HFFc6 (cell line): Measurements from ENCODE around the gene RFC2. TPM values are rescaled to one million over a fixed set of nuclear protein-coding genes. Genes with fewer than 3 reads are reported as not detected.

Experiments
- DNase-seq: peaks from one replicate; pipeline ENCODE4 v3.0.0-alpha.2; 2018
- H3K27ac Mint-ChIP-seq: 2 replicates; pipeline ENCODE4 v1.8.0; 2020; ENCODE audit warnings: mild to moderate bottlenecking, mixed read lengths
- H3K27me3 Mint-ChIP-seq: 2 replicates; pipeline ENCODE4 v1.8.0; 2021; ENCODE audit warnings: mild to moderate bottlenecking, moderate library complexity, mixed read lengths; ENCODE audit not compliant: insufficient read depth
- H3K36me3 Mint-ChIP-seq: 2 replicates; pipeline ENCODE4 v1.8.0; 2021; ENCODE audit warnings: low read depth, mixed read lengths
- H3K4me1 Mint-ChIP-seq: 2 replicates; pipeline ENCODE4 v1.8.0; 2020; ENCODE audit warnings: low read depth, mixed read lengths
- H3K4me3 Mint-ChIP-seq: 2 replicates; pipeline ENCODE4 v1.8.0; 2020; ENCODE audit warnings: mild to moderate bottlenecking, moderate library complexity, mixed read lengths
- H3K9me3 Mint-ChIP-seq: 2 replicates; pipeline ENCODE4 v1.8.0; 2020; ENCODE audit warnings: mild to moderate bottlenecking, mixed read lengths
- CTCF ChIP-seq: fragments of 200-600 bp; sonication (generic); IDR thresholded peaks from 2 replicates; pipeline ENCODE4 v1.5.0; 2021; ENCODE audit warnings: antibody characterized with exemption, mild to moderate bottlenecking
- total RNA-seq, 6 experiments: library from RNA; stranded (reverse); fragmentation: NEBNext Ultra II Directional; extraction: Animal tissue kit (Norgen Biotek cat#: 25700); gene quantifications; 2 replicates in 1 of 6; 3 replicates in 5 of 6; pipeline ENCODE4 v1.2.3, GENCODE V29; 2021

Gene RFC2
- total RNA-seq, 6 experiments from 2014 or later = 16.8 to 37.7 (median 34.0) TPM

- Mint-ChIP-seq H3K36me3 (peaks cover 46% of the 10 kb centered on the region), H3K4me1 (peaks cover 9% of the 10 kb centered on the region), H3K9me3 (no peaks in the 10 kb centered on the region), H3K27me3 (peaks cover 2% of the 10 kb centered on the region; the same call in 1 of the 2 replicates), H3K27ac (no peak overlapping the region), H3K4me3 (no peak overlapping the region)
- TF ChIP-seq CTCF = no peak
- no peak for DNase-seq
Measured at GRCh38 chr7:74193054-74193453, 61.1 kb downstream of the RFC2 start.

DNA sequence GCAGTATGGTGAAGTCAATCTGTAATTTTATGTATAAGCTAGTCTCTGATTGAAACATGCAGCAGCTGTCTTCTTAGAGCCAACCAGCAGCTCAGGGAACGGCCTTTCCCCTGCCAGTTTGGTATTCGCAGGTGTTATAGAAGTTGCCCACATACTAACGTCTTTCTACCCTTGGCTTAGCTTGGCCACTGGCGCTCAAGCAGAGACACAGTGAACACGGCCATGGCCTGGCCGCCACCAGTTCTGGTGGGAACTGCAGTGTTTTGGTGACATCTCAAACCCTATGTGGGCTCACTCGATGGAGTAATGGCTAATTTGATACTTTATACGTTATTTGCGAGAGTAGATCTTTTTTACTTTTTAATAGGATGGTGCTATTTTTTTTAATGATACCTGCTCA is 63.0 kb downstream of the RFC2 start:
- no peak for DNase-seq
- Mint-ChIP-seq H3K4me3 (no peak overlapping the region), H3K9me3 (no peaks in the 10 kb centered on the region), H3K27ac (no peak overlapping the region; the same call in 1 of the 2 replicates), H3K27me3 (peaks cover 2% of the 10 kb centered on the region; the same call in 1 of the 2 replicates), H3K36me3 (peaks cover 38% of the 10 kb centered on the region), H3K4me1 (peaks cover 23% of the 10 kb centered on the region)
- TF ChIP-seq CTCF = no peak

DNA sequence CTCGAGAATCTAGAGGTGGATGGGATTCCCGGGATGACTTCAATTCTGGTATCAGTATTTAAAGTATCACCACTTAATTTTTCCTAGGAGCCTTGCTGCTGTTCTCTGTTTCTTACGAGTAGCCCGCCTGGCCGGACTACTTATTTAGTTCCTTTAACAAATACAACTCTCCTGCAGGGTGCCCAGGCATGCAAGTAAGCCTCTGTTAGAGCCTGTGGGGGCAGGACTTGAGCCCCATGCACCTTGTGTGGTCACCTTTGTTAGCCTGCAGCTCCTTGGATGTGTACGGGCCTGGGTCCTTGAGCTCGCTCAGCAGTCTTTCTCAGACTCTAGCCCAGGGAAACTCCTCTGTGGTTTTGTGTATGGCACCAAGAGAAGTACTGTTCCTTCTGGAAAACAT is 63.9 kb downstream of the RFC2 start:
- Mint-ChIP-seq H3K36me3 (peaks cover 38% of the 10 kb centered on the region), H3K27me3 (0 out of 2 replicates have a peak, but pooled peaks cover 2% of the 10 kb centered on the region), H3K4me1 (peaks cover 32% of the 10 kb centered on the region), H3K4me3 (no peak overlapping the region), H3K9me3 (no peaks in the 10 kb centered on the region), H3K27ac (no peak overlapping the region)
- DNase-seq = no peak
- TF ChIP-seq CTCF = no peak

DNA sequence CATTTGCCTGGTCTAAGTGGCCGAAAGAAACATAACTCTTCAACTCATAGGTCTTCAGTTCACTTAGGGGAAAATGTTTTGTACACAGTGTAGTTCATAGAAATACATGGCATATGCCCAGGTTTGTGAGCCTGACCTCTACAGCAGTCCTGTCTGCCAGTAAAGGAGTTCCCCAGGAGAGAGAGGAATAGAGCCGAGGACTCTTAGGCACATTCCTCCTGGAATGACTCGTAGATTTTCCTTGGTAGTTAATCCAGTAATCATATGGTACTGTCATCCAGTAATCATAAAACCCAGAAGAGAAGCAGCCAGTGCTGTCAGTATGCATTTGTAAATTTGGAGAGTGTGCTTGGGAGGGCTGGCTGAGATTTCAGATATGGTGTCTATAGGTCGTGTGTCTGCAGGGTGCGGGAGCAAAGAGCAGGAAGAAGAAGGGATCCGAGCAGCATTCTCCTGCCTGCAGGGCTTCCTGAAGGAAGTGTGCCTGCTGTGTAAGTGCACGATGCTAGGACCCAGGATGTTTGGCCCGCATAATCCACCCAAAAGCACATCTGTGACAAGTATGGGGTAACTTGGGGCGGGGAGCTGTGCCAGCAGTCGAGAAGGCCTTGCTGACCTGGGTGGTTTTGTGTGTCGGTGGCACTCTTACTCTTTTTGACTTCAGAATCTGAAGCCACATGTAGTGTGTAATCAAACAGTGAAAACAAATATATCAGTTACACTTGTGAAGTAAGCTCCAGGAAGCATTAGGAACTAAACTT is 66.1 kb downstream of the RFC2 start:
- Mint-ChIP-seq H3K4me3 (no peak overlapping the region), H3K27ac (peak overlapping the region; percentile 57), H3K9me3 (no peaks in the 10 kb centered on the region), H3K4me1 (peaks cover 52% of the 10 kb centered on the region), H3K36me3 (peaks cover 23% of the 10 kb centered on the region), H3K27me3 (no peaks in the 10 kb centered on the region)
- DNase-seq = peak; percentile 53
- TF ChIP-seq CTCF = no peak

GRCh38 chr7:74185636-74186035 is 68.6 kb downstream of the RFC2 start:
- Mint-ChIP-seq H3K9me3 (no peaks in the 10 kb centered on the region), H3K27me3 (no peaks in the 10 kb centered on the region), H3K36me3 (peaks cover 25% of the 10 kb centered on the region), H3K4me3 (no peak overlapping the region), H3K4me1 (peaks cover 75% of the 10 kb centered on the region), H3K27ac (0 out of 2 replicates have a peak overlapping the region, but pooled peaks have one; percentile 5)
- TF ChIP-seq CTCF = no peak
- no peak for DNase-seq
